ENCODE data around the gene PPP1R8. TPM values are rescaled to one million over a fixed set of nuclear protein-coding genes. Genes with fewer than 3 reads are reported as not detected.
"Not testable (repeated sequence)": the region's sequence is repeated elsewhere in the genome, so short reads cannot be mapped to it uniquely, and the experiment has no call there.

The PPP1R8 gene
- total and polyA plus RNA-seq, 3 experiments from 2014 or later = 37.5 to 70.0 (median 66.3) TPM

DNA sequence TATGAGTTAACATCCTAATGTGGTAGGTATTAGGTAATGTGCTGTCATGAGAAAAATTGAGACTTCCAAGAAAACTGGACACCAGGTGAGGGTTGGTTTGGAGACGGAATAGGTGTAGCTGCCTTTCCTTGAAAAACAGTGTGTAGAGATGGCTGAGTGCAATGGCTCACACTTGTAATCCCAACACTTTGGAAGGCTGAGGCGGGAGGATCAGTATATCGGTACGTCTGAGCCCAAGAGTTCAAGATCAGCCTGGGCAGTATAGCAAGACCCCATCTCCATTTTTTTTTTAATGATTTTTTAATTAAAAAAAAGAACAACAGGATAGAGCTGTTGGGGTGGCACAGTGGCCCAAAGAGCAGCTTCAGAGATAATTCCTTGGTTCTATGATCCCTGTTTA lies 6.8 kb upstream of the PPP1R8 start:
- POLR2A ChIA-PET = no interaction called here
- Mint-ChIP-seq H3K36me3 (peaks cover 0 to 41% (median 8%) of the 10 kb centered on the region in 3 donors), H3K4me1 (no peaks in the 10 kb centered on the region)

DNA sequence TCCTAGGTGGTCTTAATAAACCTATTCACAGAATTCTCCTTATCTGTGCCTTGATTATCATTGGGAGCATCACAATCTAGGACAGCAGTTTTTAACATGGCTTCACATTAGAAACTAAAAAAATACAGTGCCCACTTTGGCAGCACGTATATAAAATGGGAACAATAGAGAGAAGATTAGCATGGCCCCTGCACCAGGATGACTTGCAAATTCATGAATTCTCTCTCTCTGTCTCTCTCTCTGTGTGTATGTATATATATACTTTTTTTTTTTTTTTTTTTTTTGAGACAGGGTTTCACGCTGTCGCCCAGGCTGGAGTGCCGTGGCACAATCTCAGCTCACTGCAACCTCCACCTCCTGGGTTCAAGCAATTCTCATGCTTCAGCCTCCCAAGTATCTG lies 6.2 kb upstream of the PPP1R8 start:
- Histone ChIP-seq H3K27me3 (ENCODE audit: insufficient read depth, low read length, poor library complexity, severe bottlenecking) (no peaks in the 10 kb centered on the region), H3K9me3 (ENCODE audit: low read length) (no peaks in the 10 kb centered on the region), H3K4me1 (ENCODE audit: insufficient read depth, low read length) (no peaks in the 10 kb centered on the region), H3K27ac (ENCODE audit: low read depth, low read length) (no peak overlapping the region), H3K36me3 (ENCODE audit: insufficient read depth, low read length) (peaks cover 17% of the 10 kb centered on the region), H3K4me3 (ENCODE audit: low read length) (no peak overlapping the region)
- peaks cover 0 to 38% (median 5%) of the 10 kb centered on the region in 3 donors for H3K36me3 Mint-ChIP-seq
- CTCF ChIA-PET = no interaction called here
- POLR2A ChIA-PET = no interaction called here
- no peak for DNase-seq
- H3K4me1 Mint-ChIP-seq = no peaks in the 10 kb centered on the region
- peak overlapping the region in 1 of 8 donors; percentile 17 for H3K27ac Mint-ChIP-seq
- no peaks in the 10 kb centered on the region for H3K27me3 Mint-ChIP-seq
- no peaks in the 10 kb centered on the region for H3K9me3 Mint-ChIP-seq
- no peak overlapping the region for H3K4me3 Mint-ChIP-seq

More for the DNA sequence above, 6.8 kb upstream of the PPP1R8 start:
- CTCF ChIA-PET = no interaction called here
- Histone ChIP-seq H3K27me3 (ENCODE audit: insufficient read depth, low read length, poor library complexity, severe bottlenecking) (no peaks in the 10 kb centered on the region), H3K4me1 (ENCODE audit: insufficient read depth, low read length) (no peaks in the 10 kb centered on the region), H3K36me3 (ENCODE audit: insufficient read depth, low read length) (peaks cover 19% of the 10 kb centered on the region), H3K9me3 (ENCODE audit: low read length) (no peaks in the 10 kb centered on the region), H3K4me3 (ENCODE audit: low read length) (no peak overlapping the region), H3K27ac (ENCODE audit: low read depth, low read length) (no peak overlapping the region)
- no peaks in the 10 kb centered on the region for H3K9me3 Mint-ChIP-seq
- H3K4me3 Mint-ChIP-seq = no peak overlapping the region
- H3K27ac Mint-ChIP-seq = peak overlapping the region in 2 of 8 donors; percentile 1 to 17
- DNase-seq = no peak
- no peaks in the 10 kb centered on the region for H3K27me3 Mint-ChIP-seq

DNA sequence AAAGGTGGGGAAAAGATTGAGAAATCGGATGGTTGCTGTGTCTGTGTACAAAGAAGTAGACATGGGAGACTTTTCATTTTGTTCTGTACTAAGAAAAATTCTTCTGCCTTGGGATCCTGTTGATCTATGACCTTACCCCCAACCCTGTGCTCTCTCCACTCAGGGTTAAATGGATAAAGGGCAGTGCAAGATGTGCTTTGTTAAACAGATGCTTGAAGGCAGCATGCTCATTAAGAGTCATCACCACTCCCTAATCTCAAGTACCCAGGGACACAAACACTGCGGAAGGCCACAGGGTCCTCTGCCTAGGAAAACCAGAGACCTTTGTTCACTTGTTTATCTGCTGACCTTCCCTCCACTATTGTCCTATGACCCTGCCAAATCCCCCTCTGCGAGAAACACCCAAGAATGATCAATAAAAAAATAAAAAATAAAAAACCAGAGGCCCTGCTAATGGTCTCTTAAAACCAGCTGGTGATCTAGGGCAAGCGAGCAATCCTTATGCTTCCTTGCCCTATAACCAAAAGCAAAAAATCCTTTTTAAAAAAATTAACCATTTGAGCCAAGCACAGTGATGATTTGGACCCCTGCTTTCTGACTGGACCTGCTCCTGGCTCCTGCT lies 1.1 kb upstream of the PPP1R8 start:
- CTCF ChIA-PET = interaction anchor here (0.8 to 1.4 kb wide), 2 partner anchors 12 to 158 kb away, joined by 3 to 4 read pairs; partner anchors contain the start of gene IFI6
- peaks cover 0 to 30% (median 2%) of the 10 kb centered on the region in 3 donors for H3K36me3 Mint-ChIP-seq

DNA sequence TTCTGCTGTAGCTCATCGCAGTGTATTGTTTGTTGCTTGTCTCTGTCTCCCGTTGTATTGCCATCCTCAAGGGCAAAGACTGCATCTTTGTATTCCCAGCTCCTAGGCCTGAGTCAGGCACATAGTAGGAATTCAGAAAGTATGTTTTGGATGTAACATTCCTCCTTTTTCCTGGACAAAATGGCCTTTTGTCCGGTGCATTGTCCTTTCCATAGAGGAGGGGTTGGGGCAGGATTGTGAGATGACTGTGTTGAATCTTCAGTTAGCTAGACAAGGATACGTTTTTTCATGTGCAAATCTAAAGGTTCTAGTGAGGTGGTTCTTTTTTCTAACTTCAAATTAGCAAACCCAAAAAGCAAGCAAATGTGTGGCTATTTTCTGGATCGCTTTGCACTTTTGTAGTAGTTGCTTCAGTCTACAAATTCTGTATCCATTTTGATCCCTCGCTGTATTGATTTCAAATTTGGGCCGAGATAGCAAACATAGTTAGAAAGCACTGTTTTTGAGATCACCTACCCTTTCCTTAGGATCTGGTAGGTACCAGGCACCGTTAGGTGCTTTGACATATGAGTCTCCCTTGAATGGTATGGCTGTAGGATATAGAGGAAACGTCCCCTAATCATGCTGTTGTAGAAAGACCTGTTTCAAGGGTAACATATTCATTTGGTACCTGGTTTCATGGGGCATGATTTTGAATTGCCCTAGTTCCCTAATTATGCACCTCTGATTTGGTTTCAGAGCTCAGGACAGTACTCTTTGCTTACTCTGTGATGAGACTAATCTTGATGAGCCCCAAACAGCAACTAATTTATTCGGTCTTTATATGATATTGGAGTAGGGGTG lies 1.2 kb downstream of the PPP1R8 start:
- peak overlapping the region; percentile 74 for H3K4me3 ChIP-seq (ENCODE audit: low read length)
- Mint-ChIP-seq H3K9me3 (no peaks in the 10 kb centered on the region), H3K27me3 (no peaks in the 10 kb centered on the region), H3K4me3 (peak overlapping the region; percentile 91 to 99 (median 94)), H3K36me3 (peaks cover 0 to 49% (median 4%) of the 10 kb centered on the region in 3 donors), H3K4me1 (peaks cover 28 to 55% (median 41%) of the 10 kb centered on the region in 3 donors), H3K27ac (peak overlapping the region in 7 of 8 donors; percentile 84 to 99 (median 94))
- H3K27me3 ChIP-seq (ENCODE audit: insufficient read depth, low read length, poor library complexity, severe bottlenecking) = no peaks in the 10 kb centered on the region
- DNase-seq = no peak
- peak overlapping the region; percentile 84 for H3K27ac ChIP-seq (ENCODE audit: low read depth, low read length)
- H3K9me3 ChIP-seq (ENCODE audit: low read length) = no peaks in the 10 kb centered on the region
- CTCF ChIA-PET = interaction anchor here (1.0 kb wide), 1 partner anchor 148 kb away, joined by 4 read pairs; no protein-coding TSS in a partner anchor
- peaks cover 33% of the 10 kb centered on the region for H3K4me1 ChIP-seq (ENCODE audit: insufficient read depth, low read length)
- POLR2A ChIA-PET = interaction anchor here (1.5 kb wide), 1 partner anchor 106 kb away, joined by 11 read pairs; the partner anchor contains the start of gene FAM76A
- no peaks in the 10 kb centered on the region for H3K36me3 ChIP-seq (ENCODE audit: insufficient read depth, low read length)

More for the DNA sequence above, 1.1 kb upstream of the PPP1R8 start:
- not testable (repeated sequence) for DNase-seq; H3K9me3 ChIP-seq (ENCODE audit: low read length); H3K9me3 Mint-ChIP-seq; H3K27me3 Mint-ChIP-seq; H3K27me3 ChIP-seq (ENCODE audit: insufficient read depth, low read length, poor library complexity, severe bottlenecking); H3K36me3 ChIP-seq (ENCODE audit: insufficient read depth, low read length)
- Mint-ChIP-seq H3K4me3 (peak overlapping the region; percentile 91 to 99 (median 94)), H3K27ac (peak overlapping the region in 6 of 8 donors; percentile 54 to 99 (median 84)), H3K4me1 (peaks cover 20 to 37% (median 30%) of the 10 kb centered on the region in 3 donors)
- Histone ChIP-seq H3K4me1 (ENCODE audit: insufficient read depth, low read length) (peaks cover 26% of the 10 kb centered on the region), H3K27ac (ENCODE audit: low read depth, low read length) (peak overlapping the region; percentile 84), H3K4me3 (ENCODE audit: low read length) (peak overlapping the region; percentile 6)
- POLR2A ChIA-PET = interaction anchor here (1.3 kb wide), 1 partner anchor 57 kb away, joined by 11 read pairs; the partner anchor contains the start of gene STX12

DNA sequence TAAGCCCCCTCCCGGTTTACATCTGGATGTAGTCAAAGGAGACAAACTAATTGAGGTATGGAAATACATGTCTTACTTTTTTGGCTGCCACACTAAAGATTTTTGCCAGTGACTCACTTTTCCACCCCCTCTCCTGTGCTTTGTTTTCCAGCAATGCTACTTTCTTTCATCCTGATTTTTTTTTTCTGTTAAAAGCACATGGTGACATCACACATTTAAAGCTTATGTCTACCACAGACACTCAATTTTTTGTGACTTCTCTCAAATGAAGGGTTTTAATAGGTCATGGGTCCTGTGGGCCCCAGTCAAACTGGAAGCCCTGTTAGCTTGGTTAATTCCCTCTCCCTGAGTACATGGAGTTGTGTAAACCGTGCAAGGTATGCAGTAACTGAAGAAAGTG lies 2.2 kb downstream of the PPP1R8 start:
- peak overlapping the region in 4 of 7 donors; percentile 48 to 99 (median 94) for H3K4me3 Mint-ChIP-seq
- H3K27ac ChIP-seq (ENCODE audit: low read depth, low read length) = no peak overlapping the region

DNA sequence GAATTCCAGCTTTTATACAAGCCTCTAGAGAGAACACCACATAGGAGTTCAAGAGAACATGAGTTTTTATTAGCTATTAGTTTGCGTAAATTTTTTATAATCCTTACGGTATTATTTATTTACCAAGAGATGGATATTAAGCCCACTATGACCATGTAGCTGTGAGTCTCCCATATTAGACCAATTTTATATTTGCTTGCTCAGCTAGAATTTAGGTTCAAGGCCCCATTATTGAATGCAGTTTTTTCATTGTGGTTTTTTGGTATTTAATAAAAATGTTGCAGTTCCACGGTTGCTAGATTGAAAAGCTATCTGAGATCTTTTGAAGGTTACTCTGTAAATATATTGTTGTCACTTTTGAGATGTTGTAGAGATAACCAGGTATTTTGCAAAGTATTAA lies 2.9 kb downstream of the PPP1R8 start:
- H3K36me3 Mint-ChIP-seq = peaks cover 0 to 53% (median 4%) of the 10 kb centered on the region in 3 donors
- H3K27ac ChIP-seq (ENCODE audit: low read depth, low read length) = no peak overlapping the region
- H3K27me3 ChIP-seq (ENCODE audit: insufficient read depth, low read length, poor library complexity, severe bottlenecking) = no peaks in the 10 kb centered on the region
- no peak overlapping the region for H3K4me3 ChIP-seq (ENCODE audit: low read length)
- H3K4me1 ChIP-seq (ENCODE audit: insufficient read depth, low read length) = peaks cover 33% of the 10 kb centered on the region
- peaks cover 28 to 57% (median 41%) of the 10 kb centered on the region in 3 donors for H3K4me1 Mint-ChIP-seq
- H3K27me3 Mint-ChIP-seq = no peaks in the 10 kb centered on the region
- POLR2A ChIA-PET = no interaction called here
- H3K36me3 ChIP-seq (ENCODE audit: insufficient read depth, low read length) = no peaks in the 10 kb centered on the region
- H3K27ac Mint-ChIP-seq = peak overlapping the region in 2 of 8 donors; percentile 23 to 35
- DNase-seq = no peak
- CTCF ChIA-PET = interaction anchor here (1.6 kb wide), 1 partner anchor 164 kb away, joined by 4 read pairs; no protein-coding TSS in a partner anchor
- peak overlapping the region in 1 of 7 donors; percentile 45 for H3K4me3 Mint-ChIP-seq
- no peaks in the 10 kb centered on the region for H3K9me3 ChIP-seq (ENCODE audit: low read length)
- no peaks in the 10 kb centered on the region for H3K9me3 Mint-ChIP-seq

More for the DNA sequence above, 2.2 kb downstream of the PPP1R8 start:
- Histone ChIP-seq H3K36me3 (ENCODE audit: insufficient read depth, low read length) (no peaks in the 10 kb centered on the region), H3K27me3 (ENCODE audit: insufficient read depth, low read length, poor library complexity, severe bottlenecking) (no peaks in the 10 kb centered on the region), H3K9me3 (ENCODE audit: low read length) (no peaks in the 10 kb centered on the region), H3K4me1 (ENCODE audit: insufficient read depth, low read length) (peaks cover 33% of the 10 kb centered on the region), H3K4me3 (ENCODE audit: low read length) (no peak overlapping the region)
- H3K36me3 Mint-ChIP-seq = peaks cover 0 to 50% (median 4%) of the 10 kb centered on the region in 3 donors
- H3K27me3 Mint-ChIP-seq = no peaks in the 10 kb centered on the region
- CTCF ChIA-PET = interaction anchor here (1.6 kb wide), 1 partner anchor 163 kb away, joined by 4 read pairs; no protein-coding TSS in a partner anchor
- H3K27ac Mint-ChIP-seq = peak overlapping the region in 5 of 8 donors; percentile 2 to 99 (median 93)
- POLR2A ChIA-PET = no interaction called here
- H3K9me3 Mint-ChIP-seq = no peaks in the 10 kb centered on the region
- H3K4me1 Mint-ChIP-seq = peaks cover 28 to 57% (median 41%) of the 10 kb centered on the region in 3 donors
- DNase-seq = no peak

DNA sequence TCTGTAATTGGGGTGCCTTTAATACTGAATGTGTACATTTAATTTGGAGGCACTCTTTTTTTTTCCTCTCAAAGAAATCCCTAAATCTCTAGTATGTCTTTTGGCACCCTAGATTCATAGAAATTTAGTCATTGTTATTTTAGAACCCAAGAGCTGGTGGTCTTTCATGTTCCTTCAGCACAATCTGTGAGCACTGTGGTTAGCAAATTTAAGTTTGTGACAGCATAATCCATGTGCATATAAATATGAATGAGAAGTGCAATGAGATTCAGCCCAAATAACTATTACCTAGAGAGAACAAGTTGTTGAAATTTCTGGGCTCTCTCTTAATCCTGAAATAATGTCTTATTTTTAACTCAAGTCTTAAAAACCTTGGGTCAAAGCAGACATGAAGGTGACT lies 4.5 kb downstream of the PPP1R8 start:
- DNase-seq = no peak
- Histone ChIP-seq H3K27ac (ENCODE audit: low read depth, low read length) (no peak overlapping the region), H3K27me3 (ENCODE audit: insufficient read depth, low read length, poor library complexity, severe bottlenecking) (no peaks in the 10 kb centered on the region), H3K4me3 (ENCODE audit: low read length) (no peak overlapping the region), H3K4me1 (ENCODE audit: insufficient read depth, low read length) (peaks cover 28% of the 10 kb centered on the region), H3K36me3 (ENCODE audit: insufficient read depth, low read length) (peaks cover 12% of the 10 kb centered on the region), H3K9me3 (ENCODE audit: low read length) (no peaks in the 10 kb centered on the region)
- Mint-ChIP-seq H3K9me3 (no peaks in the 10 kb centered on the region), H3K27ac (peak overlapping the region in 1 of 8 donors; percentile 68), H3K4me3 (peak overlapping the region in 1 of 7 donors; percentile 30), H3K4me1 (peaks cover 29 to 57% (median 41%) of the 10 kb centered on the region in 3 donors), H3K27me3 (no peaks in the 10 kb centered on the region), H3K36me3 (peaks cover 0 to 66% (median 4%) of the 10 kb centered on the region in 3 donors)
- ChIA-PET CTCF (interaction anchor here (1.0 to 1.3 kb wide), 2 partner anchors 99 to 1280 kb away, joined by 3 read pairs; no protein-coding TSS in a partner anchor), POLR2A (no interaction called here)
